Panc1 (cell line): Measurements from ENCODE around the gene DYNLRB1.

ENCODE experiments used
- SIN3A ChIP-seq: IDR thresholded peaks from 2 replicates; pipeline ENCODE4 v1.6.1; 2012; ENCODE audit warnings: low read depth, mild to moderate bottlenecking, low read length, moderate library complexity, borderline replicate concordance; ENCODE audit not compliant: insufficient read depth
- TF ChIP-seq, protein P1 (sequence below): fragments of 450-650 bp; IDR thresholded peaks from 2 replicates; pipeline ENCODE4 v1.5.1; 2017; ENCODE audit warnings: mild to moderate bottlenecking
- TF ChIP-seq, protein P2 (sequence below), 2 experiments: IDR thresholded peaks; 2 replicates each; pipeline ENCODE4 v1.6.1; 2011 to 2012; ENCODE audit warnings: low read depth in 2 of 2, control low read depth in 1 of 2, low read length in 1 of 2, mild to moderate bottlenecking in 1 of 2, moderate library complexity in 1 of 2; ENCODE audit not compliant: insufficient read depth in 1 of 2

DNA sequence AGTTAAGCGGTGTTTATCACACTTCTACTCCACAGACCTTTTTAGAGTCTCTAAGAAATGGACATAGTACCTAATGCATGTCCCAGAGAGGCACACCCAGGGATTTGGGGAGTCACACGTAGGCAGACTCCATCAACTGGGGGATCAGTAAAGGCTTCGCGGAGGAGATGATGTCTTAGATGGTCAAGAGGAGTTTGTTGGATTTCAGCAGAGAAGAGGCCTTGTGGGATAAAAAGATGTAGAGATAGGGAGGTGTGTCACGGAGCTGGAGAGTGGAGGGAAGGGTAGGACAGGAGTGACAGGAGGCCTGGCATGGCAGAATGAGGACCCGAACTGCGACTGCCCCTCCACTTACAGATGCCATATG lies 9.1 kb downstream of the DYNLRB1 start:
- TF ChIP-seq, protein P1, sequence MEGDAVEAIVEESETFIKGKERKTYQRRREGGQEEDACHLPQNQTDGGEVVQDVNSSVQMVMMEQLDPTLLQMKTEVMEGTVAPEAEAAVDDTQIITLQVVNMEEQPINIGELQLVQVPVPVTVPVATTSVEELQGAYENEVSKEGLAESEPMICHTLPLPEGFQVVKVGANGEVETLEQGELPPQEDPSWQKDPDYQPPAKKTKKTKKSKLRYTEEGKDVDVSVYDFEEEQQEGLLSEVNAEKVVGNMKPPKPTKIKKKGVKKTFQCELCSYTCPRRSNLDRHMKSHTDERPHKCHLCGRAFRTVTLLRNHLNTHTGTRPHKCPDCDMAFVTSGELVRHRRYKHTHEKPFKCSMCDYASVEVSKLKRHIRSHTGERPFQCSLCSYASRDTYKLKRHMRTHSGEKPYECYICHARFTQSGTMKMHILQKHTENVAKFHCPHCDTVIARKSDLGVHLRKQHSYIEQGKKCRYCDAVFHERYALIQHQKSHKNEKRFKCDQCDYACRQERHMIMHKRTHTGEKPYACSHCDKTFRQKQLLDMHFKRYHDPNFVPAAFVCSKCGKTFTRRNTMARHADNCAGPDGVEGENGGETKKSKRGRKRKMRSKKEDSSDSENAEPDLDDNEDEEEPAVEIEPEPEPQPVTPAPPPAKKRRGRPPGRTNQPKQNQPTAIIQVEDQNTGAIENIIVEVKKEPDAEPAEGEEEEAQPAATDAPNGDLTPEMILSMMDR = no peak
- TF ChIP-seq SIN3A = no peak
- TF ChIP-seq, protein P2, sequence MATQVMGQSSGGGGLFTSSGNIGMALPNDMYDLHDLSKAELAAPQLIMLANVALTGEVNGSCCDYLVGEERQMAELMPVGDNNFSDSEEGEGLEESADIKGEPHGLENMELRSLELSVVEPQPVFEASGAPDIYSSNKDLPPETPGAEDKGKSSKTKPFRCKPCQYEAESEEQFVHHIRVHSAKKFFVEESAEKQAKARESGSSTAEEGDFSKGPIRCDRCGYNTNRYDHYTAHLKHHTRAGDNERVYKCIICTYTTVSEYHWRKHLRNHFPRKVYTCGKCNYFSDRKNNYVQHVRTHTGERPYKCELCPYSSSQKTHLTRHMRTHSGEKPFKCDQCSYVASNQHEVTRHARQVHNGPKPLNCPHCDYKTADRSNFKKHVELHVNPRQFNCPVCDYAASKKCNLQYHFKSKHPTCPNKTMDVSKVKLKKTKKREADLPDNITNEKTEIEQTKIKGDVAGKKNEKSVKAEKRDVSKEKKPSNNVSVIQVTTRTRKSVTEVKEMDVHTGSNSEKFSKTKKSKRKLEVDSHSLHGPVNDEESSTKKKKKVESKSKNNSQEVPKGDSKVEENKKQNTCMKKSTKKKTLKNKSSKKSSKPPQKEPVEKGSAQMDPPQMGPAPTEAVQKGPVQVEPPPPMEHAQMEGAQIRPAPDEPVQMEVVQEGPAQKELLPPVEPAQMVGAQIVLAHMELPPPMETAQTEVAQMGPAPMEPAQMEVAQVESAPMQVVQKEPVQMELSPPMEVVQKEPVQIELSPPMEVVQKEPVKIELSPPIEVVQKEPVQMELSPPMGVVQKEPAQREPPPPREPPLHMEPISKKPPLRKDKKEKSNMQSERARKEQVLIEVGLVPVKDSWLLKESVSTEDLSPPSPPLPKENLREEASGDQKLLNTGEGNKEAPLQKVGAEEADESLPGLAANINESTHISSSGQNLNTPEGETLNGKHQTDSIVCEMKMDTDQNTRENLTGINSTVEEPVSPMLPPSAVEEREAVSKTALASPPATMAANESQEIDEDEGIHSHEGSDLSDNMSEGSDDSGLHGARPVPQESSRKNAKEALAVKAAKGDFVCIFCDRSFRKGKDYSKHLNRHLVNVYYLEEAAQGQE (IDR thresholded peaks at IDR 0.05; ENCODE audit: insufficient read depth in 1 of 2, low read depth in 2 of 2, low read length in 1 of 2) = no peak
